Neuronal stem cell (in vitro differentiated cells): ENCODE results near the gene ADARB1.
A peak's percentile ranks its signal among the peaks of the same experiment; 100 is the strongest.

Experiments
- DNase-seq: peaks from one replicate; pipeline ENCODE4 v3.0.0-alpha.2; 2013; ENCODE audit warnings: low spot score
- H2AFZ ChIP-seq: one replicate; pipeline ENCODE4 v1.6.1; 2013; ENCODE audit warnings: mild to moderate bottlenecking, low read length, inconsistent platforms
- H2AK5ac ChIP-seq: 2 replicates; pipeline ENCODE4 v1.6.1; 2013; ENCODE audit warnings: low read depth, mild to moderate bottlenecking, inconsistent platforms, low read length, moderate library complexity, mixed read lengths
- H2BK120ac ChIP-seq: 2 replicates; pipeline ENCODE4 v1.6.1; 2013; ENCODE audit warnings: low read depth, mild to moderate bottlenecking, inconsistent platforms, low read length, moderate library complexity, mixed read lengths
- H2BK12ac ChIP-seq: one replicate; pipeline ENCODE4 v1.6.1; 2013; ENCODE audit warnings: low read length, inconsistent platforms
- H2BK15ac ChIP-seq: 2 replicates; pipeline ENCODE4 v1.6.1; 2013; ENCODE audit warnings: mild to moderate bottlenecking, low read length, inconsistent platforms, mixed read lengths
- H2BK5ac ChIP-seq: one replicate; pipeline ENCODE4 v1.6.1; 2013; ENCODE audit warnings: inconsistent platforms, mild to moderate bottlenecking, low read length, moderate library complexity
- H3K14ac ChIP-seq: one replicate; pipeline ENCODE4 v1.6.1; 2013; ENCODE audit warnings: low read length, inconsistent platforms
- H3K18ac ChIP-seq: 2 replicates; pipeline ENCODE4 v1.6.1; 2013; ENCODE audit warnings: low read length, inconsistent platforms
- H3K23ac ChIP-seq: 2 replicates; pipeline ENCODE4 v1.6.1; 2013; ENCODE audit warnings: low read depth, mild to moderate bottlenecking, mixed read lengths, low read length, inconsistent platforms; ENCODE audit not compliant: poor library complexity
- H3K27ac ChIP-seq: replicated peaks from 3 replicates; pipeline ENCODE4 v1.5.1; 2013; ENCODE audit warnings: low read length, inconsistent platforms
- H3K27me3 ChIP-seq, 3 experiments: 2 replicates each; pipeline ENCODE4 v1.6.1; 2013; ENCODE audit warnings: low read length in 3 of 3, mild to moderate bottlenecking in 2 of 3, inconsistent platforms in 1 of 3, low read depth in 1 of 3, mixed read lengths in 1 of 3, moderate library complexity in 1 of 3; ENCODE audit not compliant: control insufficient read depth in 3 of 3, insufficient read depth in 3 of 3
- H3K36me3 ChIP-seq, 2 donors: replicated peaks in 1 of 2; 2 replicates each; pipeline ENCODE4 v1.6.1; 2013; ENCODE audit warnings: low read length in 2 of 2; ENCODE audit not compliant: control insufficient read depth in 2 of 2, insufficient read depth in 2 of 2
- H3K4ac ChIP-seq: 2 replicates; pipeline ENCODE4 v1.6.1; 2013; ENCODE audit warnings: inconsistent platforms, mild to moderate bottlenecking, low read length, moderate library complexity
- H3K4me1 ChIP-seq, 2 donors: 1 replicate in 1 of 2; 2 replicates in 1 of 2; pipeline ENCODE4 v1.6.1; 2013; ENCODE audit warnings: low read length in 2 of 2, low read depth in 1 of 2; ENCODE audit not compliant: control insufficient read depth in 2 of 2, insufficient read depth in 1 of 2
- H3K4me2 ChIP-seq: one replicate; pipeline ENCODE4 v1.6.1; 2013; ENCODE audit warnings: mild to moderate bottlenecking, low read length, inconsistent platforms; ENCODE audit not compliant: insufficient read depth, poor library complexity, severe bottlenecking
- H3K4me3 ChIP-seq, 2 donors: 2 replicates each; pipeline ENCODE4 v1.5.1; 2013; ENCODE audit warnings: low read length in 2 of 2, mild to moderate bottlenecking in 2 of 2, inconsistent platforms in 1 of 2, moderate library complexity in 1 of 2
- H3K79me1 ChIP-seq: one replicate; pipeline ENCODE4 v1.6.1; 2013; ENCODE audit warnings: low read depth, mild to moderate bottlenecking, inconsistent platforms, low read length, moderate library complexity
- H3K9ac ChIP-seq: one replicate; pipeline ENCODE4 v1.6.1; 2013; ENCODE audit warnings: mild to moderate bottlenecking, low read depth, low read length, inconsistent platforms; ENCODE audit not compliant: poor library complexity
- H3K9me3 ChIP-seq, 2 donors: replicated peaks in 1 of 2; 2 replicates each; pipeline versions ENCODE3 to v1.6.1; 2013; ENCODE audit warnings: low read length in 2 of 2, mild to moderate bottlenecking in 2 of 2, inconsistent platforms in 1 of 2, low read depth in 1 of 2, mixed read lengths in 1 of 2, moderate library complexity in 1 of 2; ENCODE audit not compliant: control insufficient read depth in 2 of 2, insufficient read depth in 1 of 2
- H4K8ac ChIP-seq: one replicate; pipeline ENCODE4 v1.6.1; 2013; ENCODE audit warnings: low read depth, mild to moderate bottlenecking, inconsistent platforms, low read length, moderate library complexity
- H4K91ac ChIP-seq: one replicate; pipeline ENCODE4 v1.6.1; 2013; ENCODE audit warnings: low read length, low read depth, mild to moderate bottlenecking, inconsistent platforms; ENCODE audit not compliant: poor library complexity
- WGBS, 2 donors: extraction: QIAGEN DNeasy Blood & Tissue Kit; methylation state at CpG; one replicate each; pipeline ENCODE4 v1.1.7; 2013; ENCODE audit warnings: missing lambda C conversion rate in 2 of 2, mixed read lengths in 1 of 2; ENCODE audit not compliant: insufficient read length in 2 of 2, insufficient replicate concordance in 1 of 2; ENCODE audit errors: extremely low coverage in 2 of 2; 5-methylcytosine and 5-hydroxymethylcytosine counted together

Gene ADARB1

DNA sequence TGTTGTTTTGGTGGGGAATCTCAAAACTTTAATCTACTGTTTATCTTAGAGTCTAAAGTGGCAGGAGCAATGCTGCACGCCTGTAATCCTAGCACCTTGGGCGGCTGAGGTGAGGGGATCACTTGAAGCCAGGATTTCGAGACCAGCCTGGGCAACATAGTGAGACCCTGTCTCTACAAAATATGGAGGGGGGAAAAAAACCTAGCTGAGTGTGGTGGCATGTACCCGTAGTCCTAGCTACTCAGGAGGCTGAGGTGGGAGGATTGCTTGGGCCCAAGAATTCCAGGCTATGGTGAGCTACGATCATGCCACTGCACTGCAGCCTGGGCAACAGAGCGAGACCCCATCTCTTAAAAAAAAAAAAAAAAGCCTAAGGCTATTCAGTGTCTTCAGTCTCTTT is 175.2 kb downstream of the ADARB1 start:
- Histone ChIP-seq H2BK120ac (no peak overlapping the region), H3K36me3 (no peaks in the 10 kb centered on the region), H2BK12ac (no peak overlapping the region), H3K27me3 (peaks cover 0 to 7% (median 0%) of the 10 kb centered on the region in 3 experiments), H2AK5ac (no peak overlapping the region), H3K4ac (no peak overlapping the region), H4K8ac (no peak overlapping the region), H3K79me1 (no peaks in the 10 kb centered on the region), H2BK15ac (no peak overlapping the region), H3K9ac (no peak overlapping the region), H3K4me3 (no peak overlapping the region), H2BK5ac (no peak overlapping the region), H3K23ac (no peak overlapping the region), H3K27ac (no peak overlapping the region), H3K18ac (no peak overlapping the region), H3K9me3 (peaks cover 4 to 22% of the 10 kb centered on the region in 2 donors), H3K4me1 (peaks cover 5 to 9% of the 10 kb centered on the region in 2 donors), H3K4me2 (no peak overlapping the region), H2AFZ (no peak overlapping the region), H3K14ac (no peak overlapping the region), H4K91ac (no peak overlapping the region)
- no peak for DNase-seq
- WGBS, 2 donors = no CpG with 5 or more reads among the region's 6 CpGs

DNA sequence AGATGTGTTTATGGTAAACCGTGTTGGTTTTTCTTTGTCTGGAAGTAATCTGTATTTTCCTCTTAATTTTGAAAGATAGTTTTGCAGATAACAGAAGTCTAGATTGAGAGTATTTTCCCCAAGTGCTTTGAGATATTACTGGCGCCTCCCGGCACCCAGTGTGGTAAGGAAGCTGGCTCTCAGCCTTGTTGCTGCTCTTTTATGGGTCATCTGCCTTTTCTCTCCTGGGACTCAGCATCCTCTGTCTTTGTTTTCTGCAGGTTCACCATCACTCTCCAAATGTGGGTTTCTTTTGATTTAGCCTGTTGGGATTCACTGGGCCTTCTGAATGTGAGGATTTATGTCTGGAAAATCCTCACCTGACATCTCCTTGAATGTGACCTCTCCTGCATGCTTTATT is 175.9 kb downstream of the ADARB1 start:
- H3K9me3 ChIP-seq = peaks cover 2 to 19% of the 10 kb centered on the region in 2 donors
- H2AFZ ChIP-seq = no peak overlapping the region
- H2BK120ac ChIP-seq = no peak overlapping the region
- H2AK5ac ChIP-seq = no peak overlapping the region
- H2BK5ac ChIP-seq = no peak overlapping the region
- DNase-seq = no peak
- no peak overlapping the region for H3K9ac ChIP-seq
- no peak overlapping the region for H3K4ac ChIP-seq
- no peak overlapping the region for H3K27ac ChIP-seq
- H3K4me3 ChIP-seq = no peak overlapping the region
- no peak overlapping the region for H2BK12ac ChIP-seq
- H3K14ac ChIP-seq = no peak overlapping the region
- H2BK15ac ChIP-seq = no peak overlapping the region
- H4K91ac ChIP-seq = no peak overlapping the region
- no peak overlapping the region for H4K8ac ChIP-seq
- no peaks in the 10 kb centered on the region for H3K79me1 ChIP-seq
- H3K23ac ChIP-seq = no peak overlapping the region
- H3K4me1 ChIP-seq = peaks cover 5 to 9% of the 10 kb centered on the region in 2 donors
- no peaks in the 10 kb centered on the region for H3K36me3 ChIP-seq
- H3K4me2 ChIP-seq = no peak overlapping the region
- no CpG with 5 or more reads among the region's 3 CpGs for WGBS, 2 donors
- H3K27me3 ChIP-seq = peaks cover 0 to 7% (median 0%) of the 10 kb centered on the region in 3 experiments
- no peak overlapping the region for H3K18ac ChIP-seq

DNA sequence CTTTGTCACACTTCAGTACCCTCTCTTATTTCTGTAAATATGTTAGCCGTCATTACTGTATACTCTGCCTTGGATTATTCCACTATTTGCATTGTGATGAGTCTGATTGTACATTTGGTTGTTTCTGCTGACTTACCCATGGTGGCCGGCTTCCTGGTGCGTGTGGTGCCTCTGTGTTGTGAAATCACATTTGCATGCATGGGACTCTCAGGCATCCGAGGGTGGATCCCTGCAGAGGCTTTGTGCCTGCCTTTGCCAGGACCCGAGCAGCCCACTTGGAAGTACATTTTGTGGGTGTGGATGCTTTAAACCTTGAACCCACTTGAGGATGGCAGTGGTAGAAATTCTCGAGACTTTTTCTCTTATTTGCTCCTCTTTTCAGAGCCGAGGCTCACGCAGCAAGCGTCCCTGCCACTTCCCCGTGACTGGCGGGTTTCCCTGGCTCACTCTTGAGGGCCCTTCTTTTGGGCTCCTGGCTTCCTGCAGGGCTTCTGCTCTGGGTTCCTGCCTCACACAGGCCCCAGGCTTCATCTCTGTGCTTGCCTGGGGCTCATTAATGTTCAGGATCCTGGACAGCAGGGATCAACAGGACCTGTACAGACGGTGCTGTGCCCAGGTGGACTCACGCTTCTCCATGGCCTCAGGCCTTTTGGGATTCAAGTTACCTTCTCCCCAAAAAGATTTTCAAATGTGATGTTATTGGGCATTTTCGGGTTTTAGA is 176.7 kb downstream of the ADARB1 start:
- no peak overlapping the region for H3K9ac ChIP-seq
- no peak overlapping the region for H4K8ac ChIP-seq
- H3K36me3 ChIP-seq = no peaks in the 10 kb centered on the region
- H2BK12ac ChIP-seq = no peak overlapping the region
- no peak overlapping the region for H3K4me2 ChIP-seq
- no peak for DNase-seq
- no peak overlapping the region for H3K18ac ChIP-seq
- H2BK15ac ChIP-seq = no peak overlapping the region
- H3K14ac ChIP-seq = no peak overlapping the region
- peaks cover 0 to 7% (median 0%) of the 10 kb centered on the region in 3 experiments for H3K27me3 ChIP-seq
- no CpG with 5 or more reads among the region's 14 CpGs for WGBS, 2 donors
- H2AFZ ChIP-seq = no peak overlapping the region
- H3K4ac ChIP-seq = no peak overlapping the region
- peak overlapping the region; percentile 19 for H2AK5ac ChIP-seq
- H3K23ac ChIP-seq = no peak overlapping the region
- peaks cover 5 to 9% of the 10 kb centered on the region in 2 donors for H3K4me1 ChIP-seq
- no peak overlapping the region for H2BK120ac ChIP-seq
- no peak overlapping the region for H3K4me3 ChIP-seq
- no peaks in the 10 kb centered on the region for H3K79me1 ChIP-seq
- H3K27ac ChIP-seq = no peak overlapping the region
- peak overlapping the region; percentile 2 for H2BK5ac ChIP-seq
- H3K9me3 ChIP-seq = peaks cover 2 to 19% of the 10 kb centered on the region in 2 donors
- H4K91ac ChIP-seq = no peak overlapping the region

DNA sequence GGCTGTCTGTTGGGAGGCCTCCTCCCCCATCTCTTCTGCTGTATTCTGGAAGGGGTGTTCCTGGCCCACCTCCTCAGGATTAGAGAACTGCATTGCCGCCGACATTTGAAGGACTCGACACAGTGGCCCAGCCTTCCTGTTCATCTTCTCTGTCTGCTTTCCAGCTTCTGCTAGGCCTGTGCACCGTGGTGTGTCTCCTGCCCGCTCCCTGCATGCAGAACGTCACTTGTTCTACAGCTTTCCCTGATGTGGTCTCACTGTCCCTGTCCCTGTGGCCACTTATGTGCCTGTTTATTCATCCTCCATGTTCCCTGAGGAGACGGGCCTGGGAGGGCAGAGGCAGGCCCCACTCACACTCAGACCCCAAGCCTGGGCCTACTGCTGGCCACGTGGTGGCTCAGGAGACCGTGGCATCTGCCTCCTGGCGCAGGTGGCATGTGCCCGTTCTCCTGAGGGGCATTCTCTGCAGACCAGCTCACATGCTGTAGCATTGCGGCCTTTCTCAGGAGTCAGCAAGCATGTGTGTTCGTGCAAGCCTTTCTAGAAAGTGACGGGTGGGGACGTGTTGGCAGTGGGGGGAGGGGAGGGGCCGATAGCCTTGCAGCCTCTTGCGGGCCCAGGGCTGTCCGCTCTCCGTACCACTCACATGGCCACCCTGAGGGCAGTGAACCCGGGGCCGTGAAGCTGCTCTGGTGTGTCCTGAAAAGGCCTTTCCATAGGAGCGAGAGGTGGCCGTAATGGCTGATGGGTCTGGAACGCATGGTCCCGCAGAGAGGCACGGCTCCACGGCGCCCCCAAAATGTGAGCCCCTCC is 177.5 kb downstream of the ADARB1 start:
- H3K36me3 ChIP-seq = no peaks in the 10 kb centered on the region
- H3K23ac ChIP-seq = no peak overlapping the region
- no peak overlapping the region for H3K4me2 ChIP-seq
- no peak overlapping the region for H3K4ac ChIP-seq
- no CpG with 5 or more reads among the region's 28 CpGs for WGBS, 2 donors
- H3K27me3 ChIP-seq = peaks cover 0 to 7% (median 0%) of the 10 kb centered on the region in 3 experiments
- no peak overlapping the region for H3K27ac ChIP-seq
- no peak overlapping the region for H4K8ac ChIP-seq
- H2AFZ ChIP-seq = no peak overlapping the region
- no peak overlapping the region for H3K9ac ChIP-seq
- H3K18ac ChIP-seq = peak overlapping the region; percentile 18
- H3K4me1 ChIP-seq = peaks cover 9 to 12% of the 10 kb centered on the region in 2 donors
- H2BK5ac ChIP-seq = peak overlapping the region; percentile 2
- peak overlapping the region; percentile 64 for H2BK15ac ChIP-seq
- no peak overlapping the region for H2BK12ac ChIP-seq
- H3K9me3 ChIP-seq = peaks cover 2 to 19% of the 10 kb centered on the region in 2 donors
- peak overlapping the region; percentile 6 for H2AK5ac ChIP-seq
- no peak for DNase-seq
- H4K91ac ChIP-seq = no peak overlapping the region
- peak overlapping the region in 1 of 2 donors; percentile 43 for H3K4me3 ChIP-seq
- H3K14ac ChIP-seq = no peak overlapping the region
- H2BK120ac ChIP-seq = no peak overlapping the region
- peaks cover 2% of the 10 kb centered on the region for H3K79me1 ChIP-seq
